Liver (tissue), 3 donors: ENCODE data around the gene ATXN1.

ENCODE experiments used
- EGR1 ChIP-seq, 2 donors: IDR thresholded peaks; 2 replicates each; pipeline ENCODE4 v1.6.1; 2016 to 2018; ENCODE audit warnings: antibody characterized with exemption in 2 of 2, low read depth in 2 of 2
- GABPA ChIP-seq, 2 donors: IDR thresholded peaks in 1 of 2; conservative IDR thresholded peaks in 1 of 2; 2 replicates each; pipeline ENCODE4 v1.6.1; 2016; ENCODE audit warnings: antibody characterized with exemption in 2 of 2, mild to moderate bottlenecking in 1 of 2, moderate library complexity in 1 of 2
- HNF4A ChIP-seq, 2 donors: conservative IDR thresholded peaks; 2 replicates each; pipeline ENCODE4 v1.6.1; 2016; ENCODE audit warnings: antibody characterized with exemption in 2 of 2, mild to moderate bottlenecking in 2 of 2
- JUND ChIP-seq, 2 donors: IDR thresholded peaks; 2 replicates each; pipeline ENCODE4 v1.6.1; 2016; ENCODE audit warnings: antibody characterized with exemption in 2 of 2
- RAD21 ChIP-seq, 2 donors: IDR thresholded peaks; 2 replicates each; pipeline ENCODE4 v1.6.1; 2016; ENCODE audit warnings: antibody characterized with exemption in 2 of 2, mild to moderate bottlenecking in 2 of 2
- SP1 ChIP-seq: IDR thresholded peaks from 2 replicates; pipeline ENCODE4 v1.6.1; 2018; ENCODE audit warnings: antibody characterized with exemption, mild to moderate bottlenecking
- TAF1 ChIP-seq: conservative IDR thresholded peaks from 2 replicates; pipeline ENCODE4 v1.6.1; 2016; ENCODE audit warnings: antibody characterized with exemption, mild to moderate bottlenecking
- YY1 ChIP-seq: IDR thresholded peaks from 2 replicates; pipeline ENCODE4 v1.6.1; 2016; ENCODE audit warnings: antibody characterized with exemption, mild to moderate bottlenecking
- TF ChIP-seq, protein P1 (sequence below): fragments of 150-350 bp; IDR thresholded peaks from 2 replicates; pipeline ENCODE4 v1.5.1; 2017; ENCODE audit warnings: improper control_type of control experiment, low read depth, low read length; ENCODE audit not compliant: missing input control
- TF ChIP-seq, protein P2 (sequence below): IDR thresholded peaks from 2 replicates; pipeline ENCODE4 v1.6.1; 2016; ENCODE audit warnings: antibody characterized with exemption, mild to moderate bottlenecking
- TF ChIP-seq, protein P3 (sequence below): IDR thresholded peaks from 2 replicates; pipeline ENCODE4 v1.6.1; 2016; ENCODE audit warnings: antibody characterized with exemption
- TF ChIP-seq, protein P4 (sequence below): IDR thresholded peaks from 2 replicates; pipeline ENCODE4 v1.6.1; 2016; ENCODE audit warnings: antibody characterized with exemption
- TF ChIP-seq, protein P5 (sequence below): IDR thresholded peaks from 2 replicates; pipeline ENCODE4 v1.6.1; 2016; ENCODE audit warnings: antibody characterized with exemption
- donor health status: healthy.
- donor health status: healthy.

DNA sequence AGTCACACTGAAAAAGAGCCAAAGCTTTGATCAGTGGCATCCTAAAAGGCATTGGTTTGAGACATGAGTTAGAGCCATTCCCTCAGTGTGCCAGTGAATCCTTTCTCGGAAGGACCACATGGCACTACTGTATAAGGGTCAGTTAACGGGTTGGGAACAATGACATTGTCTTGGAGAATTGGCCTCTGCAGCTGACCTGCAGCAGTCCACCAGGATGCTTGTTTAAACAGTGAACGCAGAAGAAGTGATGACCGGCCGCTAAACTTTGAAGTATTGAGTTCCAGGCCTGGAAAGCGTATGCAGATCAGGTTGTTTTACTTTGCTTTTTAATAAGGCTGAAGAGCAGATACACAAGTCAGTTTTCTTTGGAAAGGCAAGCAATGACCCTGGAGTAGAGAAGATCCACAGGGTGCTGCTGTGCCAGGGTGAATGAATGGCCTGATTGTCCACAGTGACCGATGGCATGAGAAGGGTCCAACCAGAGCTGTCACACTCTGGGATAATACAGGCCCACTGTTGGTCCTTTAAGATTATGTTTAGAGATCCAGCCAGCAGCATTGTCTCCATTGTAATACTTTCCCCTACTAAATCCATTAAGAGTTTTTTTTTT, 465.1 kb downstream of the ATXN1 start:
- TF ChIP-seq, protein P1, sequence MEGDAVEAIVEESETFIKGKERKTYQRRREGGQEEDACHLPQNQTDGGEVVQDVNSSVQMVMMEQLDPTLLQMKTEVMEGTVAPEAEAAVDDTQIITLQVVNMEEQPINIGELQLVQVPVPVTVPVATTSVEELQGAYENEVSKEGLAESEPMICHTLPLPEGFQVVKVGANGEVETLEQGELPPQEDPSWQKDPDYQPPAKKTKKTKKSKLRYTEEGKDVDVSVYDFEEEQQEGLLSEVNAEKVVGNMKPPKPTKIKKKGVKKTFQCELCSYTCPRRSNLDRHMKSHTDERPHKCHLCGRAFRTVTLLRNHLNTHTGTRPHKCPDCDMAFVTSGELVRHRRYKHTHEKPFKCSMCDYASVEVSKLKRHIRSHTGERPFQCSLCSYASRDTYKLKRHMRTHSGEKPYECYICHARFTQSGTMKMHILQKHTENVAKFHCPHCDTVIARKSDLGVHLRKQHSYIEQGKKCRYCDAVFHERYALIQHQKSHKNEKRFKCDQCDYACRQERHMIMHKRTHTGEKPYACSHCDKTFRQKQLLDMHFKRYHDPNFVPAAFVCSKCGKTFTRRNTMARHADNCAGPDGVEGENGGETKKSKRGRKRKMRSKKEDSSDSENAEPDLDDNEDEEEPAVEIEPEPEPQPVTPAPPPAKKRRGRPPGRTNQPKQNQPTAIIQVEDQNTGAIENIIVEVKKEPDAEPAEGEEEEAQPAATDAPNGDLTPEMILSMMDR: no peak
- TF ChIP-seq, protein P2, sequence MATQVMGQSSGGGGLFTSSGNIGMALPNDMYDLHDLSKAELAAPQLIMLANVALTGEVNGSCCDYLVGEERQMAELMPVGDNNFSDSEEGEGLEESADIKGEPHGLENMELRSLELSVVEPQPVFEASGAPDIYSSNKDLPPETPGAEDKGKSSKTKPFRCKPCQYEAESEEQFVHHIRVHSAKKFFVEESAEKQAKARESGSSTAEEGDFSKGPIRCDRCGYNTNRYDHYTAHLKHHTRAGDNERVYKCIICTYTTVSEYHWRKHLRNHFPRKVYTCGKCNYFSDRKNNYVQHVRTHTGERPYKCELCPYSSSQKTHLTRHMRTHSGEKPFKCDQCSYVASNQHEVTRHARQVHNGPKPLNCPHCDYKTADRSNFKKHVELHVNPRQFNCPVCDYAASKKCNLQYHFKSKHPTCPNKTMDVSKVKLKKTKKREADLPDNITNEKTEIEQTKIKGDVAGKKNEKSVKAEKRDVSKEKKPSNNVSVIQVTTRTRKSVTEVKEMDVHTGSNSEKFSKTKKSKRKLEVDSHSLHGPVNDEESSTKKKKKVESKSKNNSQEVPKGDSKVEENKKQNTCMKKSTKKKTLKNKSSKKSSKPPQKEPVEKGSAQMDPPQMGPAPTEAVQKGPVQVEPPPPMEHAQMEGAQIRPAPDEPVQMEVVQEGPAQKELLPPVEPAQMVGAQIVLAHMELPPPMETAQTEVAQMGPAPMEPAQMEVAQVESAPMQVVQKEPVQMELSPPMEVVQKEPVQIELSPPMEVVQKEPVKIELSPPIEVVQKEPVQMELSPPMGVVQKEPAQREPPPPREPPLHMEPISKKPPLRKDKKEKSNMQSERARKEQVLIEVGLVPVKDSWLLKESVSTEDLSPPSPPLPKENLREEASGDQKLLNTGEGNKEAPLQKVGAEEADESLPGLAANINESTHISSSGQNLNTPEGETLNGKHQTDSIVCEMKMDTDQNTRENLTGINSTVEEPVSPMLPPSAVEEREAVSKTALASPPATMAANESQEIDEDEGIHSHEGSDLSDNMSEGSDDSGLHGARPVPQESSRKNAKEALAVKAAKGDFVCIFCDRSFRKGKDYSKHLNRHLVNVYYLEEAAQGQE: no peak
- TF ChIP-seq YY1: no peak
- no peak for TF ChIP-seq TAF1
- TF ChIP-seq, protein P3, sequence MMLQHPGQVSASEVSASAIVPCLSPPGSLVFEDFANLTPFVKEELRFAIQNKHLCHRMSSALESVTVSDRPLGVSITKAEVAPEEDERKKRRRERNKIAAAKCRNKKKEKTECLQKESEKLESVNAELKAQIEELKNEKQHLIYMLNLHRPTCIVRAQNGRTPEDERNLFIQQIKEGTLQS: no peak
- TF ChIP-seq RAD21 (IDR thresholded peaks at IDR 0.05): no peak
- no peak for TF ChIP-seq SP1
- TF ChIP-seq EGR1 (IDR thresholded peaks at IDR 0.05; ENCODE audit: low read depth in 2 of 2): no peak
- no peak for TF ChIP-seq JUND (IDR thresholded peaks at IDR 0.05)
- TF ChIP-seq, protein P4, sequence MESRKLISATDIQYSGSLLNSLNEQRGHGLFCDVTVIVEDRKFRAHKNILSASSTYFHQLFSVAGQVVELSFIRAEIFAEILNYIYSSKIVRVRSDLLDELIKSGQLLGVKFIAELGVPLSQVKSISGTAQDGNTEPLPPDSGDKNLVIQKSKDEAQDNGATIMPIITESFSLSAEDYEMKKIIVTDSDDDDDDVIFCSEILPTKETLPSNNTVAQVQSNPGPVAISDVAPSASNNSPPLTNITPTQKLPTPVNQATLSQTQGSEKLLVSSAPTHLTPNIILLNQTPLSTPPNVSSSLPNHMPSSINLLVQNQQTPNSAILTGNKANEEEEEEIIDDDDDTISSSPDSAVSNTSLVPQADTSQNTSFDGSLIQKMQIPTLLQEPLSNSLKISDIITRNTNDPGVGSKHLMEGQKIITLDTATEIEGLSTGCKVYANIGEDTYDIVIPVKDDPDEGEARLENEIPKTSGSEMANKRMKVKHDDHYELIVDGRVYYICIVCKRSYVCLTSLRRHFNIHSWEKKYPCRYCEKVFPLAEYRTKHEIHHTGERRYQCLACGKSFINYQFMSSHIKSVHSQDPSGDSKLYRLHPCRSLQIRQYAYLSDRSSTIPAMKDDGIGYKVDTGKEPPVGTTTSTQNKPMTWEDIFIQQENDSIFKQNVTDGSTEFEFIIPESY: no peak
- TF ChIP-seq, protein P5, sequence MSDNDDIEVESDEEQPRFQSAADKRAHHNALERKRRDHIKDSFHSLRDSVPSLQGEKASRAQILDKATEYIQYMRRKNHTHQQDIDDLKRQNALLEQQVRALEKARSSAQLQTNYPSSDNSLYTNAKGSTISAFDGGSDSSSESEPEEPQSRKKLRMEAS: no peak
- no peak for TF ChIP-seq GABPA (IDR thresholded peaks at IDR 0.05 in 1 of 2, conservative IDR thresholded peaks at IDR 0.05 in 1 of 2)
- TF ChIP-seq HNF4A (conservative IDR thresholded peaks at IDR 0.05): no peak
